ENCODE results near the gene MTSS2.
"Not testable (repeated sequence)": the region's sequence is repeated elsewhere in the genome, so short reads cannot be mapped to it uniquely, and the experiment has no call there.

MTSS2 gene

DNA sequence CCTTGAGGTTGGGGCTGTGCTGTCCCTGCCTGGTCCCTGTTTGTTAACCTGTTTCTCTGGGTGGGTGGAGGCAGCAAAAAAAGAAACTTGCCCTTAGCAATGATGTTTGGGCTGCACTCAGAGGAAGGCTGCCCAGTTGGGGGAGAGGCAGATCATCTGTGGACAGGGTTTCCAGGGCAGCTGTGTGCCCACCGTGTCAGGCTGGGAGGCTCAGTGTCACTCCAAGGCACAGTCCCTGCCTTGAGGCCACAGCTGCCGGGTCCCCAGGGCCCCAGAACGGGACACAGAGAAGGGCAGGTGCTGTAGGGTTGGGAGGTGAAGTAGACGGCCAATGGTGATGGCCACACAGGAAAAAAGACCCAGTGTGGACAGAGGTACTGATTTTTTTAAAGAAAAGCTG, 35.6 kb downstream of the MTSS2 start:
- DNase-seq, result no peak

- no peak for DNase-seq
Observed at GRCh38 chr16:70649300-70649699, 36.6 kb downstream of the MTSS2 start.

DNA sequence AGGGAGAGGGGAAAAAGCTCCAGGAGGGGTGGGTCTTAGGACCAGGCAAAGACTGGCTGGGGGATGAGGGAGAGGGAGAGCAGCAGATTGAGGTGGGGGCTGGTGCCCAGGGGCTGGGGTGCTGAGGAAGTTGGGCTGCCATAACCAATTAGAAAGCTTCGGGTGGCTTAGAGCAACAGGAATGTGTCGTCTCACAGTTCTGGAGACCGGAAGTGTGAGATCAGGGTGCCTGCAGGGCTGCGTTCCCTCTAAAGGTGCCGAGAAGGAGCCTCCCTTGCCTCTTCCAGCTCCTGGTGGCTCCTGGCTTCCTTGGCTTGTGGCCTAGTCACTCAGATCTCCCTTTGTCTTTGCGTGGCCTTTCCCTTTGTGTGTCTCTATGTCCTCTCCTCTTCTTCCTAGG, 37.2 kb downstream of the MTSS2 start:
- DNase-seq, result no peak

DNA sequence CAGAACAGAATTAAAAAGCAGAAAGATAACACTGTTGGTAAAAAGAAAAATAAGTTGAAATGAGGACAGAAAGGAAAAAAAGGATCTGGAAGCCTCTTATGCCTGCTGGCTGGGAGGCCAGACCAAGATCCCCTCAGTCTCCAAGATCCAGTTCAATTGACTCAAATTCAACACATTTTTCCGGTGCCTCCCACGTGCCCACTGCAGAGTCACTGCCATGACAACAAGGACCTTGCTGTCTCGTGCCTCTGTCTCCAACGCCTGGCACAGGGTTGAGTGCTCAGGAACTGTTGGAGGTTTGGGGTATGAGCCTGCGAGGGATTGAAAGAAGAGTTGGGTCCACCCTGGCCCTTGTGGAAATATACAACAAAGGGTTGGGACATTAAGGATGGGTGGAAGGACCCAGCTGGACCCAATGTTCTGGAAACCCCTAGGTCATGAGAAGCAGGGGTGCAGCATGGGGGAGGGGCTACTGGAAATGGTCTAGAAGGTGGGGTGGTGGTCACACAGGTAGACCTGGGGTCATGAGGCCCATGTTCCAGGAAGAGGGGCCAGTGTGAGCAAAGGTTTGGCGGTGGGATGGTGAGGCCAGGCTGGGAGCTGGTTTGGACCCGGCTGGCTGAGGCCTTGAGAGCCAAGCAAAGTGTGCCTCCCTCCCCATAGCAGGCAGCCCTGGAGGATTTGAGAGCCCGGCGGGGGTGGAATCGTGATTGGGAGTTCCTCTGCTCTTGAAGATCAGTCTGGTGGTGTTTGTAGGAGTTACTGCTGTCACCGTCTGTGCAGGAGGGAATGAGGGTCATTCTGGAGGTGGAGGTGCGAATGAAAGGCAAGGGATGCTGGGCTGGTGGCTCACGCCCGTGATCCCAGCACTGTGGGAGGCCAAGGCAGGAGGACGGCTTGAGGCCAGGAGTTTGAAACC, 38.2 kb downstream of the MTSS2 start:
- DNase-seq, result no peak

- DNase-seq, result peak; percentile 84
Observed at GRCh38 chr16:70646260-70647241, 39.3 kb downstream of the MTSS2 start, which contains the start of gene IL34. TSS of gene IL34 (plus strand) at chr16:70646559. CDS start at chr16:70646948, 389 bp downstream.

- DNase-seq, result no peak
Observed at GRCh38 chr16:70644763-70645597, 40.9 kb downstream of the MTSS2 start.

- not testable (repeated sequence) for DNase-seq
Observed at GRCh38 chr16:70643264-70643663, 42.6 kb downstream of the MTSS2 start.

GRCh38 chr16:70642633-70643032, 43.2 kb downstream of the MTSS2 start:
- DNase-seq, result no peak

DNA sequence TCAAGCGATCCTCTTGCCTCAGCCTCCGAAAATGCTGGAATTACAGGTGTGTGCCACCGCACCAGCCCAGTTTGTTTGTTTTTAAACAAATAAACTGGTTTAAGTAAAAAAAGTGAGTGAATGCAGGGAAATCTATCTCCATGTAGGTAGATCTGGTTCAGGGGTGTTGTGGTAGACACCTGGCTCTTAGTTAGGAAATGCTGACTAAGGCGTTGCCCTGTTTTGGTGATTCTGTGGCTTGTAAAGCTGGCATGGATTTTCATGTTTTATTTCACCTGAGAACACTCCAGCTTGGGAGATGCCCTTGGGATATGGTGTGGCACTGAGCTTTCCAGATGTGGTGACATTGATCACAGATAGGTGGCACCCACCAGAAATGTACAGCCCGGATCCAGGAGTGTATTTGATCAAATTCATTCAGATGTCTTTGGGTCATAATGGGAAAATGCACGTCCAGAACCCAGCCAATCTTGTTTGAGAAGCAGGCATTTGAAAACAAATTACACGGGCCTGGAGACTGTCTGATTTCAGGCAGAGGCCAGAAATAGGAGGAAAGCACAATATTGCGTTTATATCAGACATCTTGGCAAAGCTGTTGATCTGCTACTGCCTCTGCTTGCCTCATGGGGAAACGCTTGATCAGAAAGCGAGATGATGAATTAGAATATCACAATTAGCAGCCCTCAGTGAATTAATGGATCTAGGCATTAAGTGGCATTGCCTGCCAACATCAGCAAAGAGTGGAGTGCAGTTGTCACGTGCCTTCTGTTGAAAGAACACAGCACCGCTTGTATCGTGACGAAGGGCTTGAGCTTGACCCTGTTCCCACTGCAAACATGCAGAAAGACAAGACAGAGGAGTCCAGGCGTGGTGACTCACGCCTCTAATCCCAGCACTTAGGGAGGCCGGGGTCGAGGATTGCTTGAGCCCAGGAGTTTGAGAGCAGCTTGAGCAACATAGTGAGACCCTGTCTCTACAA, 46.8 kb downstream of the MTSS2 start:
- no peak for DNase-seq
